ENCODE measurements around the gene VEZT.

DNA sequence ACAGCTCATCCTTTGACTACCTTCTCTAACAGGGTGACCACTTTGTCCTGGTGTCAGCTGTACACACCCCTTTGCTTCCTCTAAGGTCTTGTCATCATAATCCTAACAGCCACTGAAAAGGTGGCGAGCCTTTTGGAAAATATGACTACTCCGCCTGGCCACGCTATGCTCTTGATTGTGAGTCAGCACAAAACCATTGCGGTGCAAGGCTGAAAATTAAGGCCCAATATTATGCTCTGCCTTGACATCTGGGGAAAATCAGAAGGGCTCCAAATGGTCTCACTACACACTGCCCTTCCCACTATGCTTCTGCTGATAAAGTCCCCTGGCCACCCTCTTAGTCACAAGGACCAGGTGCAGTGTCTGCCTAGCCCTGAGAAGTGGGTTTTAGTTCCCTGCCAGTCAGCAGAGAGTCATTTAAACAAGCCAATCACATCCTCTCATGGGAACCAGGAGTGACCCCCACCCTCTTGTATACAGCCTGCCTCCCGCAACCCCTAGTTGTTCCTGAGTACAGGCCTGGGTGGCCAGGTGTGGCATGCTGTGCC is 34.7 kb upstream of the VEZT start:
- TF ChIP-seq, protein P1, sequence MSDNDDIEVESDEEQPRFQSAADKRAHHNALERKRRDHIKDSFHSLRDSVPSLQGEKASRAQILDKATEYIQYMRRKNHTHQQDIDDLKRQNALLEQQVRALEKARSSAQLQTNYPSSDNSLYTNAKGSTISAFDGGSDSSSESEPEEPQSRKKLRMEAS (IDR thresholded peaks at IDR 0.05; ENCODE audit: low read depth, low read length), result no peak
- TF ChIP-seq CTCF (IDR thresholded peaks at IDR 0.05; ENCODE audit: low read depth, low read length) (no peak), POLR2A (IDR thresholded peaks at IDR 0.05; ENCODE audit: extremely low read depth, insufficient read length) (no peak), MYC (IDR thresholded peaks at IDR 0.05; ENCODE audit: low read depth, low read length) (no peak)

Data from NB4 (cell line).